Hepatocyte (in vitro differentiated cells): Measurements from ENCODE around the gene KRTAP5-2.
"Not testable (repeated sequence)": the region's sequence is repeated elsewhere in the genome, so short reads cannot be mapped to it uniquely, and the experiment has no call there.

Experiments
- EZH2 ChIP-seq: fragments of 200-600 bp; sonication (generic); IDR thresholded peaks from 2 replicates; pipeline ENCODE4 v1.6.1; 2016; ENCODE audit warnings: antibody characterized with exemption, mild to moderate bottlenecking, borderline replicate concordance
- TF ChIP-seq, protein P1 (sequence below): fragments of 200-600 bp; sonication (generic); IDR thresholded peaks from 2 replicates; pipeline ENCODE4 v1.5.1; 2016; ENCODE audit warnings: antibody characterized with exemption, mild to moderate bottlenecking; ENCODE audit not compliant: poor library complexity

DNA sequence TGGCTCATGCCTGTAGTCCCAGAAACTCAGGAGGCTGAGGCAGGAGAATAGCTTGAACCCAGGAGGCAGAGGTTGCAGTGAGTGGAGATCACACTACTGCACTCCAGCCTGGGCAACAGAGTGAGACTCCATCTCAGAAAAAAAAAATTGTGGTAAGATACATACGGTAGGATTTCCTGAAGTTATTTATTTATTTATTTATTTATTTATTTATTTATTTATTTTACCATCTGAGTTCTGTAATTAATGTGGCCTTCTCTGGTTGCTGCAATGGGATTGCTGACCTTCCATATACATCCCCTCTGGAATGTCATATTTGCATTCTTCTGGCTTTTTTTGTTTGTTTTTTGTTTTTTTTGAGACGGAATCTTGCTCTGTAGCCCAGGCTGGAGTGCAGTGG, 15.2 kb downstream of the KRTAP5-2 start:
- TF ChIP-seq, protein P1, sequence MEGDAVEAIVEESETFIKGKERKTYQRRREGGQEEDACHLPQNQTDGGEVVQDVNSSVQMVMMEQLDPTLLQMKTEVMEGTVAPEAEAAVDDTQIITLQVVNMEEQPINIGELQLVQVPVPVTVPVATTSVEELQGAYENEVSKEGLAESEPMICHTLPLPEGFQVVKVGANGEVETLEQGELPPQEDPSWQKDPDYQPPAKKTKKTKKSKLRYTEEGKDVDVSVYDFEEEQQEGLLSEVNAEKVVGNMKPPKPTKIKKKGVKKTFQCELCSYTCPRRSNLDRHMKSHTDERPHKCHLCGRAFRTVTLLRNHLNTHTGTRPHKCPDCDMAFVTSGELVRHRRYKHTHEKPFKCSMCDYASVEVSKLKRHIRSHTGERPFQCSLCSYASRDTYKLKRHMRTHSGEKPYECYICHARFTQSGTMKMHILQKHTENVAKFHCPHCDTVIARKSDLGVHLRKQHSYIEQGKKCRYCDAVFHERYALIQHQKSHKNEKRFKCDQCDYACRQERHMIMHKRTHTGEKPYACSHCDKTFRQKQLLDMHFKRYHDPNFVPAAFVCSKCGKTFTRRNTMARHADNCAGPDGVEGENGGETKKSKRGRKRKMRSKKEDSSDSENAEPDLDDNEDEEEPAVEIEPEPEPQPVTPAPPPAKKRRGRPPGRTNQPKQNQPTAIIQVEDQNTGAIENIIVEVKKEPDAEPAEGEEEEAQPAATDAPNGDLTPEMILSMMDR = not testable (repeated sequence)
- TF ChIP-seq EZH2 = not testable (repeated sequence)
